GM18505 (cell line): ENCODE results near the gene POLA1.

Experiments
- ATAC-seq: cut with Tn5 transposase; IDR thresholded peaks from one replicate; pipeline ENCODE4 v1.9.1; 2021; ENCODE audit not compliant: unreplicated experiment
- POLR2A ChIP-seq: IDR thresholded peaks from 4 replicates; pipeline ENCODE4 v1.6.1; 2011; ENCODE audit warnings: borderline replicate concordance; ENCODE audit not compliant: insufficient read depth, insufficient read length; ENCODE audit errors: extremely low read depth

The POLA1 gene

GRCh38 chrX:24961809-24962208 lies 268.1 kb downstream of the POLA1 start:
- ATAC-seq = no peak
- no peak for TF ChIP-seq POLR2A

- TF ChIP-seq POLR2A = no peak
- no peak for ATAC-seq
Measured at GRCh38 chrX:24963823-24964222, 270.1 kb downstream of the POLA1 start.

- ATAC-seq = no peak
- TF ChIP-seq POLR2A = no peak
Measured at GRCh38 chrX:24965372-24965771, 271.7 kb downstream of the POLA1 start.

GRCh38 chrX:24969812-24970211 lies 276.1 kb downstream of the POLA1 start:
- ATAC-seq = no peak
- no peak for TF ChIP-seq POLR2A

GRCh38 chrX:24979081-24979480 lies 285.4 kb downstream of the POLA1 start:
- ATAC-seq = no peak
- TF ChIP-seq POLR2A = no peak

GRCh38 chrX:24981030-24981429 lies 287.3 kb downstream of the POLA1 start:
- TF ChIP-seq POLR2A = no peak
- no peak for ATAC-seq

- TF ChIP-seq POLR2A = no peak
- ATAC-seq = no peak
Measured at GRCh38 chrX:24982306-24982965, 288.7 kb downstream of the POLA1 start.

- ATAC-seq = no peak
- TF ChIP-seq POLR2A = no peak
Measured at GRCh38 chrX:24983931-24984330, 290.2 kb downstream of the POLA1 start.

GRCh38 chrX:24985120-24985519 lies 291.4 kb downstream of the POLA1 start:
- no peak for ATAC-seq

GRCh38 chrX:24987731-24988130 lies 294.0 kb downstream of the POLA1 start:
- no peak for ATAC-seq
- no peak for TF ChIP-seq POLR2A

More at GRCh38 chrX:24985120-24985519, 291.4 kb downstream of the POLA1 start:
- TF ChIP-seq POLR2A = no peak

GRCh38 chrX:24988314-24988713 lies 294.6 kb downstream of the POLA1 start:
- TF ChIP-seq POLR2A = no peak
- no peak for ATAC-seq

GRCh38 chrX:24990535-24990934 lies 296.8 kb downstream of the POLA1 start:
- ATAC-seq = no peak
- no peak for TF ChIP-seq POLR2A

GRCh38 chrX:24993879-24994278 lies 300.2 kb downstream of the POLA1 start:
- TF ChIP-seq POLR2A = no peak
- ATAC-seq = no peak

- no peak for TF ChIP-seq POLR2A
- no peak for ATAC-seq
Measured at GRCh38 chrX:24996096-24996709, 302.5 kb downstream of the POLA1 start.
